Measurements from ENCODE around the gene ATP13A4.

- TF ChIP-seq POLR2A (IDR thresholded peaks at IDR 0.05) (no peak), POLR2AphosphoS5 (IDR thresholded peaks at IDR 0.05; ENCODE audit: insufficient read depth in 1 of 2, low read depth in 1 of 2) (no peak)
These were observed 58.0 kb downstream of the ATP13A4 start for GRCh38 chr3:193496658-193497057.

All from vagina (tissue), 2 donors.